ENCODE results near the gene CCDC92B.

GRCh38 chr17:2731807-2732206, 17.6 kb downstream of the CCDC92B start:
- TF ChIP-seq CTCF (IDR thresholded peaks at IDR 0.05) (no peak), ZFX (IDR thresholded peaks at IDR 0.05; ENCODE audit: borderline replicate concordance) (no peak)

Data from 22Rv1 (cell line).